DND-41 (cell line): Measurements from ENCODE around the gene OSTC.

Experiments used
- ATAC-seq: fragments of 200-7000 bp; cut with Tn5 transposase; 3 replicates; pipeline ENCODE4 v1.9.1; 2021; ENCODE audit warnings: low read depth; ENCODE audit not compliant: insufficient read depth
- DNase-seq: peaks from one replicate; pipeline ENCODE4 v3.0.0-alpha.2; 2020
- H2AFZ ChIP-seq: 2 replicates; pipeline ENCODE4 v1.6.0; 2012; ENCODE audit warnings: low read depth, low read length
- H3K27ac ChIP-seq: 2 replicates; pipeline ENCODE4 v1.5.1; 2012; ENCODE audit warnings: low read length, inconsistent platforms
- H3K27me3 ChIP-seq: fragments of 200-600 bp; sonication (generic); 2 replicates; pipeline ENCODE4 v1.6.0; 2012; ENCODE audit warnings: low read length, mild to moderate bottlenecking, inconsistent platforms; ENCODE audit not compliant: insufficient read depth, poor library complexity
- H3K36me3 ChIP-seq: 2 replicates; pipeline ENCODE4 v1.5.1; 2012; ENCODE audit warnings: low read length, inconsistent platforms; ENCODE audit not compliant: insufficient read depth
- H3K4me1 ChIP-seq: 2 replicates; pipeline ENCODE4 v1.5.1; 2012; ENCODE audit warnings: mild to moderate bottlenecking, low read length; ENCODE audit not compliant: insufficient read depth
- H3K4me2 ChIP-seq: 2 replicates; pipeline ENCODE4 v1.6.0; 2012; ENCODE audit warnings: mild to moderate bottlenecking, moderate library complexity, low read length, inconsistent platforms; ENCODE audit not compliant: insufficient read depth
- H3K4me3 ChIP-seq, 2 experiments: fragments of 200-600 bp in 1 of 2; shearing (Covaris generic) in 1 of 2; 2 replicates each; pipeline ENCODE4 v1.5.1; 2012 to 2016; ENCODE audit warnings: inconsistent platforms in 2 of 2, low read length in 2 of 2, mild to moderate bottlenecking in 2 of 2, low read depth in 1 of 2, moderate library complexity in 1 of 2
- H3K79me2 ChIP-seq: 2 replicates; pipeline ENCODE4 v1.6.0; 2012; ENCODE audit warnings: low read length, inconsistent platforms; ENCODE audit not compliant: insufficient read depth
- H3K9ac ChIP-seq: 2 replicates; pipeline ENCODE4 v1.6.0; 2012; ENCODE audit warnings: low read depth, mild to moderate bottlenecking, inconsistent platforms, low read length, moderate library complexity
- H3K9me3 ChIP-seq: 2 replicates; pipeline ENCODE4 v1.5.1; 2012; ENCODE audit warnings: low read length, moderate library complexity, mild to moderate bottlenecking, inconsistent platforms; ENCODE audit not compliant: insufficient read depth, severe bottlenecking
- H4K20me1 ChIP-seq: 2 replicates; pipeline ENCODE4 v1.6.0; 2012; ENCODE audit warnings: low read length; ENCODE audit not compliant: insufficient read depth
- EZH2 ChIP-seq: IDR thresholded peaks from 3 replicates; pipeline ENCODE4 v1.6.1; 2012; ENCODE audit warnings: borderline replicate concordance, low read depth, mild to moderate bottlenecking, moderate library complexity, low read length, inconsistent platforms; ENCODE audit not compliant: severe bottlenecking
- TF ChIP-seq, protein P1 (sequence below): IDR thresholded peaks from 2 replicates; pipeline ENCODE4 v1.5.1; 2012; ENCODE audit warnings: borderline replicate concordance, low read length, moderate library complexity, mild to moderate bottlenecking; ENCODE audit not compliant: poor library complexity, severe bottlenecking; ENCODE audit errors: extremely low read depth

OSTC gene

DNA sequence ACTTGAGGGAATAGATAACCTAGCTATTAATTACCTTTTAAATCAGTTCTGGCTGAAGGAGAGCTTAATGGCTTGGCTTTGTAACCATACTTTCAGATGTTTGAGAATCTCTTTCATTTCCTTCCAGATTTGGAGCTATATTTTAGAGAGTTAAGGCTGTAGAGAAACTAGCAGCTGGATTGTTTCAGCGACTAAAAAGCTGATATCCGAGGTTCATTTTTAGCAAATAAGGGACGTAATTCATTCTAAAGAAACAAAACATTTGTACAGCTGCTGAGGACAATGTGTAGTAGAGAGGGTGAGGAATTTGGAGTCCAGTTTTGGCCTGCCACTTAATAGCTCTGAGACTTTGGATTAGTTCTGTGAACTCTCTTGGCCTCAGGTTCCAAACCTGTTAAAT, 12.2 kb downstream of the OSTC start:
- Histone ChIP-seq H3K4me3 (no peak overlapping the region), H3K79me2 (peaks cover 3% of the 10 kb centered on the region; the same call in 1 of the 2 replicates), H2AFZ (no peak overlapping the region), H3K27ac (no peak overlapping the region), H3K4me2 (no peak overlapping the region), H3K27me3 (no peaks in the 10 kb centered on the region), H3K9ac (no peak overlapping the region), H3K9me3 (no peaks in the 10 kb centered on the region), H3K4me1 (no peaks in the 10 kb centered on the region), H3K36me3 (peaks cover 75% of the 10 kb centered on the region), H4K20me1 (peaks cover 3% of the 10 kb centered on the region; the same call in 1 of the 2 replicates)
- TF ChIP-seq, protein P1, sequence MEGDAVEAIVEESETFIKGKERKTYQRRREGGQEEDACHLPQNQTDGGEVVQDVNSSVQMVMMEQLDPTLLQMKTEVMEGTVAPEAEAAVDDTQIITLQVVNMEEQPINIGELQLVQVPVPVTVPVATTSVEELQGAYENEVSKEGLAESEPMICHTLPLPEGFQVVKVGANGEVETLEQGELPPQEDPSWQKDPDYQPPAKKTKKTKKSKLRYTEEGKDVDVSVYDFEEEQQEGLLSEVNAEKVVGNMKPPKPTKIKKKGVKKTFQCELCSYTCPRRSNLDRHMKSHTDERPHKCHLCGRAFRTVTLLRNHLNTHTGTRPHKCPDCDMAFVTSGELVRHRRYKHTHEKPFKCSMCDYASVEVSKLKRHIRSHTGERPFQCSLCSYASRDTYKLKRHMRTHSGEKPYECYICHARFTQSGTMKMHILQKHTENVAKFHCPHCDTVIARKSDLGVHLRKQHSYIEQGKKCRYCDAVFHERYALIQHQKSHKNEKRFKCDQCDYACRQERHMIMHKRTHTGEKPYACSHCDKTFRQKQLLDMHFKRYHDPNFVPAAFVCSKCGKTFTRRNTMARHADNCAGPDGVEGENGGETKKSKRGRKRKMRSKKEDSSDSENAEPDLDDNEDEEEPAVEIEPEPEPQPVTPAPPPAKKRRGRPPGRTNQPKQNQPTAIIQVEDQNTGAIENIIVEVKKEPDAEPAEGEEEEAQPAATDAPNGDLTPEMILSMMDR: no peak
- TF ChIP-seq EZH2: no peak
- ATAC-seq: no peak
- no peak for DNase-seq

DNA sequence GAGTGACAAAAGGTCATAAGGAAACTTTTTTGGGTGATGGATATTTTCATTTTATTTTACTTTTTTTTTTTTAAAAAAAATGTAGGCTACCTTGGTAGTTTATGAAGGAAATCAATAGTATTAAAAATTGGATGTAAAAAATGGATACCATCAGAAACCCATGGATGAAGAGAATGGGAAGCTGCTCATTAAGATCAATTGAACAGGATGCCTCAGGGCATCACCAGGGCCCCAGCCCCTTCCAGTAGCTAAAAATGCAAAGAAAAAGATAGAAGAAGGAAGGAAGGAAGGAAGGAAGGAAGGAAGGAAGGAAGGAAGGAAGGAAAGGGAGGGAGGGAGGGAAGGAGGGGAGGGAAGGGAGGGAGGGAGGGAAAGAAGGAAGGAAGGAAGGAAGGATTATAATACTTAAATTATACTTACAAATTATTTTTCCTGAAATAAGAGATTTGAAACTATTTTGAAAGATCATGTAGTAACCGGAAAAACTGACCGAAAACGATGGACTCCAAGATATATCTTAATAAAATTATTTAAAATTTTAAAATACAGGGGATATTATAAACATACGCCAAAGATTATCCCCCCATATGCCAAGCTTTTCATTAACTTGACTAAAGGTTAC, 24.1 kb downstream of the OSTC start:
- Histone ChIP-seq H3K9me3 (no peaks in the 10 kb centered on the region), H3K4me1 (no peaks in the 10 kb centered on the region), H3K9ac (no peak overlapping the region), H3K27ac (no peak overlapping the region), H3K79me2 (no peaks in the 10 kb centered on the region), H4K20me1 (no peaks in the 10 kb centered on the region), H3K4me2 (no peak overlapping the region), H3K36me3 (peaks cover 10% of the 10 kb centered on the region; the same call in 1 of the 2 replicates), H2AFZ (no peak overlapping the region), H3K27me3 (no peaks in the 10 kb centered on the region), H3K4me3 (no peak overlapping the region)
- TF ChIP-seq, protein P1: no peak
- TF ChIP-seq EZH2: no peak
- no peak for ATAC-seq
- DNase-seq: no peak

DNA sequence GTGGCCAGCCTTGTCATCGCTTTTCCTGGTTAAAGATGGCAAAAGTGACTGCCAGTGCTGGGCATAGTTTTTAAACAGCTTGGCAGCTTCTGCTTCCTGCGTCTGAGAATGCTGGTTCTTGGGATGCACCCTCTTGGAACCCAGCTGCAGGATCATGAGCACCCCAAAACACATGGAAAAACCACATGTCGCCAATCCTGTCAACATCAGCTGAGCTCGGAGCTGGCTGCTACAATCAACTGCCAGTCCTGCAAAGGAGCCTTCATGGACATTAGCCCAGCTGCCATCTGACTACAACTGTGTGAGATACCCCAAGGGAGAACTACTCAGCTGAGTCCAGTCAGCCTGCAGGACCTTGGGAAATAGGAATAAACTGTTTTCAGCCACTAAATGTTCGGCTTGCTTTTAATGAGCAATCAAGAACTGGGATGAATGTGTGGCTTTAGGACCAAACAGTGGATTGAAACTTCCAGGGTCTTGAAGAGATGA, 31.0 kb downstream of the OSTC start:
- ATAC-seq: no peak
- no peak overlapping the region for H3K9ac ChIP-seq
- H4K20me1 ChIP-seq: no peaks in the 10 kb centered on the region
- no peak overlapping the region for H3K27ac ChIP-seq
- no peaks in the 10 kb centered on the region for H3K9me3 ChIP-seq
- H3K27me3 ChIP-seq: no peaks in the 10 kb centered on the region
- no peak for DNase-seq
- H3K4me3 ChIP-seq: no peak overlapping the region
- H3K4me2 ChIP-seq: no peak overlapping the region
- no peak for TF ChIP-seq EZH2
- TF ChIP-seq, protein P1: no peak
- no peaks in the 10 kb centered on the region for H3K79me2 ChIP-seq
- H3K36me3 ChIP-seq: no peaks in the 10 kb centered on the region
- H2AFZ ChIP-seq: no peak overlapping the region
- H3K4me1 ChIP-seq: no peaks in the 10 kb centered on the region
